NT2/D1 (cell line): ENCODE data around the gene MOV10.

Experiments used
- YY1 ChIP-seq: IDR thresholded peaks from 2 replicates; pipeline ENCODE4 v1.6.1; 2011; ENCODE audit not compliant: insufficient read length, insufficient read depth
- ZNF274 ChIP-seq: IDR thresholded peaks from 2 replicates; pipeline ENCODE4 v1.6.1; 2011; ENCODE audit warnings: mild to moderate bottlenecking, low read depth, low read length

GRCh38 chr1:112708002-112708448 lies 33.6 kb downstream of the MOV10 start:
- no peak for TF ChIP-seq ZNF274
- no peak for TF ChIP-seq YY1
